Neural progenitor cell (in vitro differentiated cells): ENCODE data around the gene CNTNAP2.

Source experiments
- CTCF ChIP-seq: fragments of 200-600 bp; sonication (generic); IDR thresholded peaks from 2 replicates; pipeline ENCODE4 v1.5.1; 2017; ENCODE audit warnings: antibody characterized with exemption, mild to moderate bottlenecking
- EZH2phosphoT487 ChIP-seq: fragments of 200-600 bp; sonication (generic); IDR thresholded peaks from 2 replicates; pipeline ENCODE4 v1.6.1; 2017; ENCODE audit warnings: antibody characterized with exemption

GRCh38 chr7:148044173-148044572 is 1927.6 kb downstream of the CNTNAP2 start:
- no peak for TF ChIP-seq CTCF
- TF ChIP-seq EZH2phosphoT487: no peak
